Choroid plexus epithelial cell (primary cell): ENCODE results near the gene PTPRG.

Experiments
- DNase-seq: peaks from one replicate; pipeline ENCODE4 v3.0.0-alpha.2; 2010; ENCODE audit warnings: low read depth
- H3K4me3 ChIP-seq: 2 replicates; pipeline ENCODE4 v1.5.1; 2011; ENCODE audit warnings: low read depth, mild to moderate bottlenecking, control low read depth, low read length, moderate library complexity
- CTCF ChIP-seq: conservative IDR thresholded peaks from 2 replicates; pipeline ENCODE4 v1.5.1; 2011; ENCODE audit warnings: low read depth, mild to moderate bottlenecking, control low read depth, inconsistent platforms, low read length, moderate library complexity

The PTPRG gene

GRCh38 chr3:62161371-62161770, 600.0 kb downstream of the PTPRG start:
- peak; percentile 8 for TF ChIP-seq CTCF
- peak; percentile 76 for DNase-seq
- no peak overlapping the region for H3K4me3 ChIP-seq

- H3K4me3 ChIP-seq, result no peak overlapping the region
- no peak for TF ChIP-seq CTCF
- DNase-seq, result no peak
Measured at GRCh38 chr3:62164196-62164595, 602.8 kb downstream of the PTPRG start.

GRCh38 chr3:62164746-62165145, 603.4 kb downstream of the PTPRG start:
- no peak overlapping the region for H3K4me3 ChIP-seq
- DNase-seq, result no peak
- TF ChIP-seq CTCF, result no peak

- TF ChIP-seq CTCF, result no peak
Measured at GRCh38 chr3:62167566-62168262, 606.3 kb downstream of the PTPRG start.

GRCh38 chr3:62168356-62168755, 607.0 kb downstream of the PTPRG start:
- no peak for DNase-seq
- TF ChIP-seq CTCF, result no peak
- no peak overlapping the region for H3K4me3 ChIP-seq

More at GRCh38 chr3:62167566-62168262, 606.3 kb downstream of the PTPRG start:
- no peak for DNase-seq
- H3K4me3 ChIP-seq, result no peak overlapping the region

- no peak for TF ChIP-seq CTCF
- DNase-seq, result peak; percentile 64
- no peak overlapping the region for H3K4me3 ChIP-seq
Measured at GRCh38 chr3:62169906-62170660, 608.7 kb downstream of the PTPRG start.
